OCI-LY7 (cell line): ENCODE results near the gene PCED1B.
"Not testable (repeated sequence)": the region's sequence is repeated elsewhere in the genome, so short reads cannot be mapped to it uniquely, and the experiment has no call there.

ENCODE experiments used
- EZH2phosphoT487 ChIP-seq: fragments of 200-600 bp; sonication (generic); IDR thresholded peaks from 2 replicates; pipeline ENCODE4 v1.6.1; 2018; ENCODE audit warnings: low read depth, borderline replicate concordance, mild to moderate bottlenecking, mixed run types, antibody characterized with exemption, low read length, moderate library complexity, mixed read lengths
- TF ChIP-seq, protein P1 (sequence below): fragments of 200-600 bp; sonication (generic); conservative IDR thresholded peaks from 2 replicates; pipeline ENCODE4 v1.5.1; 2014; ENCODE audit warnings: mild to moderate bottlenecking, antibody characterized with exemption, low read length, moderate library complexity, mixed read lengths

DNA sequence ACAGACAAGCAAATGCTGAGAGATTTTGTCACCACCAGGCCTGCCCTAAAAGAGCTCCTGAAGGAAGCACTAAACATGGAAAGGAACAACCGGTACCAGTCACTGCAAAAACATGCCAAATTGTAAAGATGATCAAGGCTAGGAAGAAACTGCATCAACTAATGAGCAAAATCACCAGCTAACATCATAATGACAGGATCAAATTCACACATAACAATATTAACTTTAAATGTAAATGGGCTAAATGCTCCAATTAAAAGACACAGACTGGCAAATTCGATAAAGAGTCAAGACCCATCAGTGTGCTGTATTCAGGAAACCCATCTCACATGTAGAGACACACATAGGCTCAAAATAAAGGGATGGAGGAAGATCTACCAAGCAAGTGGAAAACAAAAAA is 20.8 kb upstream of the PCED1B start:
- TF ChIP-seq, protein P1, sequence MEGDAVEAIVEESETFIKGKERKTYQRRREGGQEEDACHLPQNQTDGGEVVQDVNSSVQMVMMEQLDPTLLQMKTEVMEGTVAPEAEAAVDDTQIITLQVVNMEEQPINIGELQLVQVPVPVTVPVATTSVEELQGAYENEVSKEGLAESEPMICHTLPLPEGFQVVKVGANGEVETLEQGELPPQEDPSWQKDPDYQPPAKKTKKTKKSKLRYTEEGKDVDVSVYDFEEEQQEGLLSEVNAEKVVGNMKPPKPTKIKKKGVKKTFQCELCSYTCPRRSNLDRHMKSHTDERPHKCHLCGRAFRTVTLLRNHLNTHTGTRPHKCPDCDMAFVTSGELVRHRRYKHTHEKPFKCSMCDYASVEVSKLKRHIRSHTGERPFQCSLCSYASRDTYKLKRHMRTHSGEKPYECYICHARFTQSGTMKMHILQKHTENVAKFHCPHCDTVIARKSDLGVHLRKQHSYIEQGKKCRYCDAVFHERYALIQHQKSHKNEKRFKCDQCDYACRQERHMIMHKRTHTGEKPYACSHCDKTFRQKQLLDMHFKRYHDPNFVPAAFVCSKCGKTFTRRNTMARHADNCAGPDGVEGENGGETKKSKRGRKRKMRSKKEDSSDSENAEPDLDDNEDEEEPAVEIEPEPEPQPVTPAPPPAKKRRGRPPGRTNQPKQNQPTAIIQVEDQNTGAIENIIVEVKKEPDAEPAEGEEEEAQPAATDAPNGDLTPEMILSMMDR, result not testable (repeated sequence)
- TF ChIP-seq EZH2phosphoT487, result not testable (repeated sequence)
